ENCODE data around the gene PCNT.
A peak's percentile ranks its signal among the peaks of the same experiment; 100 is the strongest.
"Not testable (repeated sequence)": the region's sequence is repeated elsewhere in the genome, so short reads cannot be mapped to it uniquely, and the experiment has no call there.

Gene PCNT

GRCh38 chr21:46304955-46305354, 19.0 kb upstream of the PCNT start:
- DNase-seq = peak in 5 of 14 donors; percentile 15 to 81 (median 23)

- DNase-seq = no peak
These were observed 16.3 kb upstream of the PCNT start for GRCh38 chr21:46307625-46308024.

GRCh38 chr21:46308431-46308830, 15.5 kb upstream of the PCNT start:
- DNase-seq = no peak

GRCh38 chr21:46310260-46310659, 13.7 kb upstream of the PCNT start:
- not testable (repeated sequence) for DNase-seq

GRCh38 chr21:46311568-46311967, 12.4 kb upstream of the PCNT start:
- no peak for DNase-seq

GRCh38 chr21:46312949-46313348, 11.0 kb upstream of the PCNT start:
- no peak for DNase-seq

- no peak for DNase-seq
These were observed 9.4 kb upstream of the PCNT start for GRCh38 chr21:46314441-46315020.

GRCh38 chr21:46316708-46317324, 7.1 kb upstream of the PCNT start:
- DNase-seq = no peak

GRCh38 chr21:46317710-46318463, 6.1 kb upstream of the PCNT start:
- no peak for DNase-seq

GRCh38 chr21:46318464-46318845, 5.5 kb upstream of the PCNT start:
- DNase-seq = no peak

- DNase-seq = no peak
These were observed 4.8 kb upstream of the PCNT start for GRCh38 chr21:46319186-46319585.

GRCh38 chr21:46320331-46320801, 3.6 kb upstream of the PCNT start:
- DNase-seq = no peak

GRCh38 chr21:46322351-46323226, 1.4 kb upstream of the PCNT start:
- DNase-seq = no peak

- peak in 2 of 14 donors; percentile 44 to 56 for DNase-seq
These were observed 688 bp upstream of the PCNT start for GRCh38 chr21:46323227-46323709.

- DNase-seq = peak; percentile 15 to 91 (median 84)
These were observed 575 bp downstream of the PCNT start for GRCh38 chr21:46324390-46325072.

GRCh38 chr21:46325073-46325912, 1.3 kb downstream of the PCNT start:
- DNase-seq = peak in 7 of 14 donors; percentile 7 to 47 (median 25)

GRCh38 chr21:46326110-46326703, 2.3 kb downstream of the PCNT start:
- DNase-seq = no peak

- DNase-seq = no peak
These were observed 3.8 kb downstream of the PCNT start for GRCh38 chr21:46327711-46328110.

GRCh38 chr21:46328151-46328550, 4.2 kb downstream of the PCNT start:
- DNase-seq = no peak

GRCh38 chr21:46329796-46330195, 5.8 kb downstream of the PCNT start:
- DNase-seq = no peak

Data from C1 segment of cervical spinal cord (tissue), 14 donors.